NCI-H2081 (cell line): ENCODE measurements around the gene SND1.

ENCODE experiments used
- DNase-seq, 2 experiments: peaks; one replicate each; lab custom pipeline; 2025; lab: John Stamatoyannopoulos, UW

SND1 gene

DNA sequence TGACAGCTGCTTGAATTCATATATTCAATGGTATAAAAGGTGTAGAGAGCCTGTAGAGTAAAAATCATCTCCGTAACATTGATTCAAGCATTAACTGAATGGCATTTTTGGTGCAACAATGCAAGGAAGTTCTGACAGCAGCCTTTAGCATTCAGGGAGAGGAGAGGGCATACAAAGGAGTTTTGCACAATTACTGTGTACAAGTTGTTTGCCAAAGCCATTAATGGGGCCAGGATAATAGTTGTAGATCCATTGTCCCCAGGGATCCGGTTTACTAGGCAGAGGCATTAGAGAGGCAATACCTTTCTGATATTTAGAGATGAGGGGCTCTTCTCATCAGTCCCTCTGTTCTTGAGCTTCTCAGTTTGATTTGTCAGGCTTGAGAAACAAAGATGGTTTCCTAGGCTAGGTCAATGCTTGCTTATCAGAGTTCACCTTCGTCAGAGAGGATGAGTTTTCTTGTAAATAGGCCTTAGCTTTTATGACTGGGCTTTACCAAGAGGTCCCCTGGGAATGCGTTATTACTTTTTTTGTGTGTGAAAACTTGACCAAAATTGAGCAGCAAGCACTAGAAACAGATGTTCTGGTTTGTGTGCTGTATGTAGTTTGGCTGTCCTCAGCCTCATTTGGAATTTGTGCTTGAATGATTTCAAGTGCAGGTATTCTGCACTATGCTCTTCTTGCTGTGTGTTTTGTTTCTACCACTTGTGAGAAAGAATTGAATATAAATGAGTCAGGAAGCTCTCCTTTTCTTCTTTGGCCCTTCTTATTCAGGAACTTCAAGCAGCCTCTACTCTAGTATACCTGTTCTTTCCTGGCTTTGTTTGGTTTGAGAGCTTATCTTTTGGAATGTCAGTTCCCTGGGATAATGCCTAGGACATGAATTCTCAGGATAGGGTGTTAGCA, 32.0 kb downstream of the SND1 start:
- DNase-seq, result peak; percentile 52 to 58

DNA sequence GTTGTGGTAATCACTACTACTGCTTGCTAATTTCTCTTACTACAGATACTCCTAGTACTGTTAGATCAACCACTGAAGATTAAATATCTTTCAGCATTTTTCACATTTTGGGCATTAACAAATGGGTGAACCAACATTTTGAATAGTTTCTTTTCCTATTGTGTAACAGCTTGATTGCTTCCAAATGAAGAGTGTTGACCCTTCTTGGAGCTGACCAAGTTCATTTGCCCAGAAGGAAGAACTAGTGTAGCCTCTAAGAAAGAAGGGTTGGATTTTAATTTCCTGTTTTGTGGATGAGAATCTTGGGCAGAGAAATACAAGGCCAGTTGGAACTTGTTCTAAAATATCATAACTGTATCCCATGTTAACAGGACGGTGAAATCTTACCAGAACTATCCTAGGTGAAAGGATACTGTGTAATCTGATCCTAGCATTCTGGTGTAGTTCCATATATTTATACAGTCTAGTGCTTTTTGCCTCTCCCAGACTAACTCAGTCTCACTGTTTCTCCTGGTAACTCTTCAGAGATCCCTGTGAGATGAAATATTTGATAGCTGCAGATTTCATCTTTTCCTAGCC, 37.3 kb downstream of the SND1 start:
- DNase-seq, result no peak

DNA sequence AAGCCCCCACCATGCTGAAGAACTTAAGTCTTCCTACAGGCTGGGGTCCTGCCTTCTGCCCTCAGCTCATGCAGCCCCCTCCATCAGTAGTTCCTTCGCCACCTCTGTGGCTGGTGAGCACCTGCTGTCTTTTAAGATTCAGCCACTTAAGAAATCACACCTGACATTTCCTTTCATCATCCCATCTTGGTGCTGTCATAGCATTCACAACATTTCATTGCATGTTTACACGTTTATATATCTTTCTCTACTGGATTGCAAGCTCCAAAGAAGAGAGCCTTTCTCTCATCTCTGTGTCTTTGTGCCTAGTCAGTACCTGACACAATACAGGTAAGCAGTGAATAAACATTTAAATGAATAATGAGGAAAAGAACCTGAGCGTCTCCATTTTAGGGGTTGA, 38.3 kb downstream of the SND1 start:
- DNase-seq, result no peak

DNA sequence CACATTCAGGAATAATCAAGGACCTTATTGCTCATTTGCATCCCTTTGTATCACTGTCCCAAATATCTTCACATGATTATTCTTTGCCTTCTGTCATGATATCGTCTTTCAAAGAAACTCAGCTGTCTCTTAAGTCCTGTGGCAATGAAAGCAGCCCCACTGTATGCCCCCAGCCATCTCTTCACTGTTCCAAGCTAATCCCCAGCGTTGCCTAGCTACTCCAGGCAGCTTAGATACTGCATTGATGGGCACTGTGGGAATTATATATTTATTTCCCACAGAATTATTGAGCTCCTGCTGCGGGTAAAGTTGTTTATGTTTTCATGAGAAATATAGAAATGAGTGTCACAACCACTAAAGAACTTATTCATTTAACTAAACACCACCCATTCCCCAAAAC, 38.8 kb downstream of the SND1 start:
- no peak for DNase-seq

DNA sequence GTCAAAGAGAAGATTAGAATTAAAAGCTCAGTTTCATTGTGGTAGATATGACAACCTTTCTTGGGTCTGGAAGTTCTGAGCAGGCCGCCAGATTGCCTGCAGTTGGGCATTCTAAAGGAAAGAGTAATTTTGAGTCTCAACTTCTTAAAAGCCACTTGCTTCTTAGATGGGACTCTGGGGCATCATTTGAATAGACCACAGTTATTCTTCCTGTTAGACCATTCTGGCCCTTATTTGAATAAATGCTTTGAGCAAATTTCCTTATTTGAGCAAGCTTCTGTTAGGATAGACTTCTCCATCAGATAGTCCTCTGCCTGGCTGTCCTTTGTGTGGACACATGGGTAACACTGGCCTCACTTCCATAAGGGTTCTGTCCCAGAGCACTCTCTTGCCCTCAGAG, 40.2 kb downstream of the SND1 start:
- DNase-seq, result no peak

DNA sequence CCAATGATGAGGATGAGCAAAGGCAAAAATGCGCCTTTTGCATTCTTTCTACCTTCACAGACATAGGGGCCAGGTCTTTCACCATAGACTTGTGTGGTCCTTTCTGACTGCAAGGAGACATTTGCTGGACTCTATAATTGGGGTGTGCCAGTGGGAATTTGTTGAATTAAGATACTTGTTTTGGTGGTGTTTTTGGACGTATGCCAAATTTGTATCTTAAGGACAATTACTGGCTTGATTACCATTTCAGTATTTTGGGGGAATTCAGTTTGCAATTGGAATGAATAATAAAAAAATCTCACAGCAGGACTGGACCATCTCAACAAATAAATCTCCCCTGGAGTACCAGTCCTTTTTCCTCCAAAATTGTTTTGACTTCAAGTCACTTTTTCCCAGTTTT, 47.9 kb downstream of the SND1 start:
- DNase-seq, result no peak

DNA sequence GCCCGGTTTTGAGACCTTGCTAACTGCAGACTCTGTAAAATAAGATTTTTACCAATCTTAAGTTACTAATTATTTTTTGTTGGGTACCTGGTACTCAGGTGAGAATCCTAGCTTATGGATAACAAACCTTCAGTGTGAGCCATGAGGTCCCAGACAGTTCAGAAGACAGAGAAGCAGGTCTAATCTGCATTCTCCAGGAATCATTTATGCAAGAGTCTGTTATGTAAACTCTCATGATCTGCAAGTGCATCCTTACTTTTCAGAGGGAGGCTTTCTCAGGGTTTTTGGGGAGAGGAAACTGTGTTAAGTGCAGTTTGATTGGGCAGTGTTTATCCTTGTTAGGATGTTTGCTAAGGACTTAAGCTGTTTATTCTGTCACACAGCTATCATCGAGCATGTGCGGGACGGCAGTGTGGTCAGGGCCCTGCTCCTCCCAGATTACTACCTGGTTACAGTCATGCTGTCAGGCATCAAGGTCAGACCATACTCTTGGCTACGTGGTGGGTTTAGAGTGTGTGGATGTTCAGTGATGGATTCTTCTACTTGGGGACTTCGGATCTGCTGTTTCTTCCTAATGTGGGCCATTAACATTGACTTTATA, 50.2 kb downstream of the SND1 start:
- DNase-seq, result no peak

DNA sequence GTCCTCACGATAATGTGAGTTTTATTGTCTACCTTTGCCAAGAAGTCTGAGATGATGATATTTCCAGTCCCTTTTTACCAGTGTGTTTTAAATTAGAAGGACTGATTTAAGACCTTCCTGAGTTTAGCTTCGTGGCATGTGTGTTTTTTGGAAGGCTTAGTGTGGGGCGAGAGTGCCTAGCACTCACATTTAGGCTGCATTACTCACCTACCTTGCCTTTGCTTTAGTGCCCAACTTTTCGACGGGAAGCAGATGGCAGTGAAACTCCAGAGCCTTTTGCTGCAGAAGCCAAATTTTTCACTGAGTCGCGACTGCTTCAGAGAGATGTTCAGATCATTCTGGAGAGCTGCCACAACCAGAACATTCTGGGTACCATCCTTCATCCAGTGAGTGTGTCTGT, 50.9 kb downstream of the SND1 start:
- no peak for DNase-seq

DNA sequence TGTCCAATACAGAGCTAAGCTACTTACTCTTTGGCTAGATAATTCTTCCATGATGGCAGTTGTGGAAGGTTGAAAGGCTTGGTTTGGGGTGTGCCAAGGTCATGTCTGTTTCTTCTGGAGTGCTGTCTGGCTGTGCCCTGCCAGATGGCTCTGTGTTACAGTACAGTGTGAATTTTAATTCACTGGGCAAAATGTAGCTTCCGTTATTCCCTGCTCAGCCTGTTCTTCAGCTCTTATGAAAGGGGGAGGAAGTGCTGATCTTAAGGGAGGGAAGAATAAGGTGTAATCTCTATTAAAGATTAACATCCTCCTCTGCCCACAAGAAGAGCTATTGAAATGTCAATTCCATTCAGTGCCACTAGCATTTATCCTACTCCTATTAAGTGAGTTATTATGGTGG, 52.2 kb downstream of the SND1 start:
- no peak for DNase-seq

DNA sequence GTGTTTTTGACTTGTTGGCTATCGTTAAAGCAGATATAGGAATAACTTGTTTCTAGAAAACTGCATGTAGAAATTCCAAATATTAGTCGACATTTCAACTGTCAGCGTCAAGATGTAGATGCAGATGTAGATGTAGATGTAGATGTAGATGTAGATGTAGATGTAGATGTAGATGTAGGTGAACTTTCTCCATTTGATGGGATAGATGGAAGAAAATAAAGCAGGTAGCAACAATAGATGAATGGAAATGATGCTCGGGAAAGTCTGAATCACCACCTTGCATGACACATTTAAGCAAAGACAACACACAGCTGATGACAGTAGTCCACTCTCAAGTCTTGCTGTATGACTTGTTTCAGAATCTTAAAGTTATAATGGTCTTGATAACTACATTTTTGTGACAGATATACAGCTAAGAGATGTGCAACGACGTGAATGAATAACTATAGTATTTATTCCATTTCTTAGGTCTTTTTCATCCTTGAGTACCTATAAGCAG, 53.5 kb downstream of the SND1 start:
- DNase-seq, result no peak

DNA sequence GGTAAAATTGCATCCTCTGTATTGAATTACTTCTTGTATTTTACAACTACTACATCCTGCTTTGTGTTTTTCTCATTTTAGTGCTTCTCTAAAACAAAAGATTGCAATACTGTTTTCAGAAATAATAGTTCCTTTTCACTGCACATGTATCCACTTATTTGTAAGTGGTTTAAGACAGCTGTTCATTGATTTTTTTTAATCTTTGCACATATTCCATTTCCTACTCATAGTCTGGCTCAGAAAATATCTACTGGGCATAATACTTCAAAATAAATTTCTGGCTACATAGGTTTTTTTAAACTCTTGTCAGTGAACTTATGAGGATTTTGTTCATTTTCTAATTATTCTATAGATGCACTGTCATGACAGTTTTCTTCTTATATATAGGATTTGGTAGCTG, 54.8 kb downstream of the SND1 start:
- no peak for DNase-seq

DNA sequence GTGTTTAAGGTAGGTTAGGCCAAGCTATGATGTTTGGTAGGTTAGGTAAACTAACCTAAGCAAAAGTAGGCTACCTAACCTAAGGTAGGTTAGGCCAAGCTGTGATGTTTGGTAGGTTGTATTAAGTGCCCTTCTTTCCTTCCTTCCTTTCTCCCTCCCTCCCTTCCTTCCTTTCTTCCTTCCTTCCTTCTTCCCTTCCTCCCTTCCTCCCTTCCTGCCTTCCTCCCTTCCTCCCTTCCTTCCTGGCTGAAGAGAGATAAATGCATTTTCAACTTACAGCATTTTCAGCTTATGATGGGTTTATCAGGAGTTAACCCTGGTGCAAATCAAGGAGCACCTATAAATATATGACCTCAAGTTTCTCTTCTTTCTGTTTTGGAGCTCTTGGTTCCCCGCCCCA, 56.2 kb downstream of the SND1 start:
- DNase-seq, result no peak

DNA sequence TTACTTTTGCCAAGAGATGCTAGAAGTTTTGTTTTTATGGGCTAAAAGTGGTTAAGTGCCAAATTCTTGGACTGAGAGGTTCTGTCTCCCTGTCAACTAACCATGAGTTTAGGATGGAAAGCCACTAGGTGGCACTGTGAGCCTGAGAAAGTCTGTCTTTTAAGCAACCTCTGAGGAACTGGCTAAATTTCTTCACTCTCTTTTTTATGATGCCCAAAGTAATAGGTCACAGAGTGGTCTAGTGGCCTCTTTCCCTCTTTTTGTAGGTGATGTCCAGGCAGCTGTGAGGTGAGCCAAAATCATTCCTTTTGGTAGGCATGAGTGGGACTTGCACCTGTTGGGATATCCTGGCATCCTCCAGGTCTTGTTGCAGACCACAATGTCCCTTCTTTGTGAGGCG, 56.8 kb downstream of the SND1 start:
- peak; percentile 76 to 79 for DNase-seq

DNA sequence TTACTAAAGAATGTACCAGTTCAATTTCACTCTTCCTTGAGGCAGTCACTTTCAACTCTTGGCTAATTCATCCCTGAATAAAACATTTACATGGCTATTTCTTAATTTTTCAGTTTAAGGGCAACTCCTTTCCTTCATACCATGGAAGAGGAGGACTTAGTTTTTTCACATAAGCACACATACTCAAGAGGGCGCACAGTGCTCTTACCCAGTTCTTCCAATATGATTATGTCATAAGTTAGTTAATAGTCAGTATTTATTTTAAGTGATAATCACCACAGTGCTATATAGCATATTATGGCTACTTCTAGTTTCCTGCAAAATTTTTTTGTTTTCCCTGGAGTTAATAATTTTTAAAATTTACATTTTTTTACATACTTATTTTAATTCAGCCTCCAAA, 58.6 kb downstream of the SND1 start:
- no peak for DNase-seq

DNA sequence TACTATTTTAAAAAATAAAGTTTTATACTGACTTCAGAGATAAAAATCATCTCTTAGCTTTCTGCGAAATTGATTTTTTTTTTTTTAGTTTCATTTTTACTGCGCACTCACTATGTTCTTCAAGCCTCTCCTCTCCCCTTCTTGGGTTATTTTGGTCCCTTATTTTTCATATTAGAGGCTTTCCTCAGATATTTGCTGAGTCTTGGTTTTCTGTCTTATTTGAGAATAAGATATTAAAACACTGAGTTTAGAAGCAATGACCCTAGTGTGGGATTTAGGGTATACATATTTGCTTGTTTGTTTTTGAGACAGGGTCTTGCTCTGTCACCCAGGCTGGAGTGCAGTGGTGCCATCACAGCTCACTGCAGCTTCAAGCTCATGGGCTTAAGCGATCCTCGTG, 59.9 kb downstream of the SND1 start:
- no peak for DNase-seq

DNA sequence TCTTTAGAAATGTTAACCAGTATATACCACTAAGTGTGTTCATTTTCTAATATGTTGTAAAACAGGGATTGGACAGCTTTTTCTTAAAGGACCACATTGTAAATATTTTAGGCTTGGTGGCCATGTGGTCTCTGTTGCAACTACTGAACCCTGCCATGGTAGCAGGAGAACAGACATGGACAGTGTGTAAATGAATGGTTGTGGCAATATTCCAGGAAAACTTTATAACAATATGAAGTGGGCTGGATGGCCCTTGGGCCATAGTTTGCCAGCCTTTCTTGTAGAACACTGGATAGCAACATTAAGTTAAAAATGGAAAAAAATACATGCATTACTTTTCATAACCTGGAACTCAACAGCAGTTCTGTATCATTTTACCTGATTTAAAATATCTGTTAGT, 61.0 kb downstream of the SND1 start:
- no peak for DNase-seq

DNA sequence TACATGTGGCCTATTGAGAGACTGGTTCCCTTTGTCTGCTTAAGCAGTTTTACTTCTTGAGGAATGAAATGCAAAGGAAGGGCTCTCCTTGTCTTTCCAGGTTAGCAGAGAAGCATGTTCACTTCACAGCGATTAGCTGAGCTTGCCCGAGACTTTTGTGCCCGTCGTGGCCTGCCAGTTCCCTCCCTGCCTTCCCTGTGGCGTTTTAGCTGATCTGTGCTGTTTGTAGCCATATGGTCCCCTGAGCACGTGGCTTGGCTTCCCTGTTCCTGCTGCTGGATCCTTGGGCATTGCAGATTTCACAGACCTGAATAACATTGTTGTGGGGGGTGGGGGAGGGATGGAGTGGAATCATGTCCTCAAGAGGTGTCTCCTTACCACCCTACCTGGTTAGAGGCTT, 61.8 kb downstream of the SND1 start:
- no peak for DNase-seq

DNA sequence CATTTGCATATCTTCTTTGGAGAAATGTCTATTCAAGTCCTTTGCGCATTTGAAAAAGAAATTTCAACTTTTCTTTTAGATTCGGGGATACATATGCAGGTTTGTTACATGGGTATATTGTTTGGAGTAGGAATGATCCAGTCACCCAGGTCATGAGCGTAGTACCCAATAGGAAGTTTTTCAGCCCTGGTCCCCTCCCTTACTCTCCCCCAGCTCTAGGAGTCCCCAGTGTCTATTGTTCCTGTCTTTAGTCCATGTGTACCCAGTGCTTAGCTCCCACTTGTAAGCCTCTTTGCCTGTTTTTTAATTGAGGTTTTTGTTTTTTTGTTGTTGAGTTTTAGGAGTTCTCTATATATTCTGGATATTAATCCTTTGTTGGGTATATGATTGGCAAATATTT, 63.3 kb downstream of the SND1 start:
- DNase-seq, result no peak

DNA sequence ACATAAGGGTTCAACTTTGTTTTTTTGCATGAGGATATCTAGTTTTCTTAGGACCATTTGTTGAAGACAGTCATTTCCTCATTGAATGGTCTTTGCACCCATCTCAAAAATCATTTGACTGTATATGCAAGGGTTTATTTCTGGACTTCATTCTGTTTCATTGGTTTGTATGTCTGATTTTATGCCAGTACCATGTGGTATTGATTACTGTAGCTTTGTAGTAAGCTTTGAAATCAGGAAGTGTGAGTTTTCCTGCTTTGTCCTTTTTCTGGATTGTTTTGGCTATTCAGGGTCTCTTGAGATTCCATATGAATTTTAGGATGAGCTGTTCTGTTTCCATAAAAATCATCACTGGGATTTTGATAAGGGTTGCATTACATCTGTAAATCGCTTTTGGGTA, 63.9 kb downstream of the SND1 start:
- no peak for DNase-seq

DNA sequence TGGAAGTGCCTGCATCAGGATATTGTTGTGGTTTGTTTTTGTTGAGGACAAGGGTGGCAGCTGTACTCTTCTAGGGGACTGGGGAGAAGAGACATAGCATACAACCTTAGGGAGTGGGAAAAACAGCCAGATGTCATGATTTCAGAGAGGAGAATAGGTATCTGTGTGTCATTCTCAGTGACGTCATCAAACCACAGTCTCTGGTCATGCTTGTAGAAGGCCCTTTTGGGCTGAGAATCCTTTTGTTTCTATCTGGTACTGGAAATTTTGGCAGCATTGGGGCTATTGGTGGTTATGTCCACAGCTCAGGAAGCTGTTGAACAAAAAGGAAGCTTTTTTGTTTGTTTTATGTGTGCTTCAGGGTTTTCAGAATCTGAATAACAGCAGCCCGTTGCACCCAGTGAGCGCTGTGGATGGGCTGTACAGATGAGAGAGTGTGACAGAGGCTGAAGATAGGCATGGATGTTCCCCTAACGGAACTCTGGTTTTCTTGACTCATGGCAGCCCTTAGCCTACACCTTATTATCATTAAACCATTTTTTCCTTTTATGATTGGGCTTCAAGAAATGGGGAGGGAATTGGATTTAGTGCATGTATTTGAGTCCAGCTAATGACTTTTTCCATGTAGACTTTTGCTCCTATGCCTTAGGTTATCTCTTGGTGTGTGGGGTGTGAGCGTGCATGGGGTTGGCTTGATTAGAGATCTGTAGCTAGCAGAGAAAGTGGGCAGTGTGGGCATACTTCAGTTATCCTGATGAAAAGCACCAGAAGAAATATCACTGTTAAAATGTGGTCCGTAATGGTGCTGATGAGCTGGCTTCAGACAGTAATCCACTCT, 65.7 kb downstream of the SND1 start:
- no peak for DNase-seq

DNA sequence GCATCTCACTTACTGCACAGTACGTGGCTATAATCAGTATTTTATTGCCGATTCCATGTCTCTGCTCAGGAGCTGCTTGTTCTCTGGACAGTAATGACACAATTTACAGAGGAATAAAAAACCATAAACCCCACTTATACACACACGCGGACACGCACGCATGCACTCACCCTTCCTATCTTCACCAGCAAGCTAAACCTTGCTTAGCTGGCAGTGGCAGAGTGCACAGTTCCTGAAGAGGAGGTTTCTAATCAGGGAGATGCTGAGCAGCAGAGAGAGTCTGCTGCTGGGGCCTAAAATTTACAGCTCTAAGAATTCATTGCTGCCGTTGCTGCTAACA, 66.3 kb downstream of the SND1 start:
- no peak for DNase-seq

DNA sequence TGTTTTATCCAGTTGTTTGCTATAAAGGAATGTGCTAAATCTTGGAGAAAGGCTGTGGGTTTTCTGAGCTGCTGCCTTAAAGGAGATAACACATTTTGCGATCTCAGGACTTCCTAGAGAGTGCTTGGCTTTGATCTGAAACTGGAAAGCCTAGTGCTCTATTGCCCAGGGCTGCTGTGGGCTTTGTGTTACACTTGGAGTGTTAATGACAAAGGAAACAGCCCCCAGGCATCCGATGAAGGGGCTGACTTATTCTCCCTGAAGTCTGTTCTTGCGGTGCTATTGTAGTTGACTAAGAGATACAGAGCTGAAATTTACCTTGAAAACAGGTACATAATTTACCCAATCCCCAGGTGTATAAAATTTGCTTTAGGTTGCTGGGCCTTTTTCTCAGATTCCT, 74.5 kb downstream of the SND1 start:
- DNase-seq, result no peak
